SK-N-DZ (cell line): Measurements from ENCODE around the gene NAV2.

Experiments used
- DNase-seq: peaks from one replicate; pipeline ENCODE4 v3.0.0-alpha.2; 2015; ENCODE audit warnings: low spot score

The NAV2 gene

DNA sequence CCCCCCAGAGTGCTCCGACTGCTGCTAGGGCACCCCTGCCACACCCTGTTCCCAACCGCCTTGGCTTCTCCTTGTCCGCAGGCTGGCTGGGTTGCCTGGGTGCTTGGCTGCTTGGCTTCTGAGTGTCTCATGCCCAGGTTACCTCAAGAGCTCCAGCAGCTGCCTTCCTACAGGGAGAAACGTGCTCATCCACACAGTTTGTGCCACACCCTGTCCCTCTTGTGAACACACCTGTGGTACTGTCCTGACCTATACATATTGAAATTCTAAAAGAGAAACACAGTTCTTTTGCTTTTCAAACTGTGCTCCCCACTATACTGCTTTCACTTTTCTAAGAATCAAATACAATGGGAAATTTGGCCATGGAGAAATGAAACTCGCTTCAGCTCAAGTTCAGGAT, 256.2 kb downstream of the NAV2 start:
- no peak for DNase-seq

DNA sequence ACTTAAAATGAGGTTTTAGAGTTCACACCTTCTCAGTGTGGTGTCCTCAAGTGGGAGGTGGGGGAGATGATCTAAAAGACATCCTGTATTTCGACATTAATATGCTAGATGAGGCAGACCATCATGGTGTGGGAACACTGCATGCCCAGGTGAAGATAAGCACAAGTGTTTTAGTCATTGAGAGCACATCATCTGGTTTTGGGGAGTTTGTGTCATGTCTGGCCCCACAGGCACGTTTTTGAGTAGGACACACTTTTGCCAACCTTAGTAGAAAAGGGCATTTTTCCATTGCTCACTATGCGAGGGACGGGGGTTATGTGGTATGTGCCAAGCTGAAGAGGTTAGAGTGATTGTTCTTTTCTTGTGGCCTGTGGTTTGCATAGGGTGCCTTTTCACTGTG, 258.3 kb downstream of the NAV2 start:
- DNase-seq = no peak

DNA sequence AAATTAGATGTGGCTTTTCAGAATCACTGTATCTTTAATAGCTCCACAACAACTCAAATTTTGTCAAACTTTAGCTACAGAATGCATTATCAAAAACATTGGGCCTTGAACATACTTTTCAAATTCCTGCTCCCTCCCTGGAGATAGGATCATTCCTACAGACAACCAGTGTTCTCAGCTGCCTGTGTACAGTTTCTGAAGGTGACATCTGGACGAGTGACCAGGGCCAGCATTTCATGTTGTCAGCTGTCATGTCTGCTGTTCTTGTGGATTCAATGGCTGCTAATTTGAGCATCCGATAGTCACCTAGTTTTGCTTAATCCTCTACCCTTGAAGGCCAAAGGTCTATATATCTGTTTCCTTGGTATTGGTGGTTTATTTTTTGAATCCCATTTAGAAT, 259.5 kb downstream of the NAV2 start:
- no peak for DNase-seq

DNA sequence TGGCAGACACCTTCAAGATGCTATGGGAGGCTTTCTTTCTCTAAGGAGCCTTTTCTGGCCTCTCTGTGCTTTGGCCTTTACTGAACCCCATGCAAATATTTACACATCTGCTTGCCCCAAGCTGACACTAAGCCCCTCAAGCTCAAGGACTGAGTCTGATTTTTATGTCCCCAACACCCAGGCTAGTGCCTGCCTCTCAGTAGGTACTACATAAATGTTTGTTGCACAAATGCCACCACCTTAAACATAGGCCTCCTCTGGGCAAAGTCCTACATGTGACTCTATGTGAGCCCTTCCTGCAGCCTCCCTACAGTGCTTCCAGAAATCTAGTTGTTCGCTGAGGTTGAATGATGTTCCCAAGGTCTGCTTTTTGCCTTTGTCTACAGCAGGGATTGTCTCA, 260.0 kb downstream of the NAV2 start:
- no peak for DNase-seq

DNA sequence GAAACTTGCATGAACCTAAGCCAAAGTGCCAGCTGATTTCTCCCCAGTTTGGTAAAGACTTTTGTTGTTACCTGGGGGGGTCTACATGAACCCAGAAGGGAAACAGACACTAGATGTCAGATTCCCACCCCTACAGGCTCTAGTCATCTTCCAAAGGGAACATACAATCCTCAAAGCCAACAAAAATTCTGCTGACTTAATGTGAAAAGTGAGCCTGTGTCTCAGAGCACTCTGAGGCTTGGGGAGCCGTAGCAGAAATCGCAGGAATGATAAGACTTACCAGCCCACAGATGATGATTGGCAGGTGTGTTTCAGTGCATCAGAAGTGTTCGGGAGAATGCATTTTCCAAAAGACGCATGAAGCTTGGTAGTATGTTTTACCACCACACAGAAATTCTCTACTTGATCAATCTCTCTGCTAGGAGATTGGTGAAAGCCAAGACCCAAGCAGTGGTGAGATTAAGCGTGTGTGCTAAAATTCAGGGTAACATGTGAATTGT, 260.5 kb downstream of the NAV2 start:
- no peak for DNase-seq

DNA sequence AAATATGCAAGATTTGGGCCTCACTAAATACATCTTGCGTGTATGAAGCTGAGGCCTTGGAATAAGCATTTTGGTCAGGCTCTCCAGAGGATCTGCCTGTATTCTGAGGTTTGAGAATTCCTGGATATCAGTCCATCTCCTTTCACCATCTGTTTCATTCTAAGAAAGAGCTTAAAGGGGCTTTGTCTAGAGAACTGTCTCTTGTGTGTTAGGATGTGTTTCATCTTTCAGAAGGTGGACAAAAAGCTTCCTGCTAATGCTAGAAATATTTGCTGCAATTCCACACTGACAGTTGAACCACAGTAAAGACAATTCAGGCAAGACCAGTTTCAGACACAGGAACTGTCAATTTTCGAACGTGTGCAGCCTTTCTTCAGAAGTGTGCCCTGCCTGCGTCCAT, 262.2 kb downstream of the NAV2 start:
- no peak for DNase-seq

DNA sequence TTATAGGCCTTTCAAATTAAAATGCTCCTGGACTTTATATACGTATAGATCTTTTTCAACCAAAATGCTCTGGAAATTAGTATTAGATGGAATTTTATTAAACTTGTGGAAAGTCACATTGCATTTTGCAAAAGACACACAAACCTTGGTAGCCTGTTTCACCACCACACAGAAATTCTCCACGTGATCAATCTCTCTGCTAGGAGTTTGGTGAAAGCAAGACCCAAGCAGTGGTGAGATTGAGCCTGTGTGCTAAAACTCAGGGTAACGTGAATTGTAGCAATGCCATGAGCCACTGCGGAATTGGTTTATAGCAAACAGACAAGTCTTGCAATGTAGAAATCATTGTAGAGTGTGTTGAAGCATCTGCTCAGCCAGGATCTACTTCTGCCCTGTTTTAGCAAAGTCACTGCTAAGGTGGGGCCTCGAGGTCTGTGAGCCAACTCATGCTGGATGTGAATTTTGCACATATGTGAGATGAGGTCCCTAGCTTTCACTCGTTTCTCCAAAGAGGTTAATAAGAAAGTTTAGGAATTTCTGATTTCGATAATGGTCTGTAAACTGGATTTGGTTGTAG, 262.9 kb downstream of the NAV2 start:
- DNase-seq = no peak

DNA sequence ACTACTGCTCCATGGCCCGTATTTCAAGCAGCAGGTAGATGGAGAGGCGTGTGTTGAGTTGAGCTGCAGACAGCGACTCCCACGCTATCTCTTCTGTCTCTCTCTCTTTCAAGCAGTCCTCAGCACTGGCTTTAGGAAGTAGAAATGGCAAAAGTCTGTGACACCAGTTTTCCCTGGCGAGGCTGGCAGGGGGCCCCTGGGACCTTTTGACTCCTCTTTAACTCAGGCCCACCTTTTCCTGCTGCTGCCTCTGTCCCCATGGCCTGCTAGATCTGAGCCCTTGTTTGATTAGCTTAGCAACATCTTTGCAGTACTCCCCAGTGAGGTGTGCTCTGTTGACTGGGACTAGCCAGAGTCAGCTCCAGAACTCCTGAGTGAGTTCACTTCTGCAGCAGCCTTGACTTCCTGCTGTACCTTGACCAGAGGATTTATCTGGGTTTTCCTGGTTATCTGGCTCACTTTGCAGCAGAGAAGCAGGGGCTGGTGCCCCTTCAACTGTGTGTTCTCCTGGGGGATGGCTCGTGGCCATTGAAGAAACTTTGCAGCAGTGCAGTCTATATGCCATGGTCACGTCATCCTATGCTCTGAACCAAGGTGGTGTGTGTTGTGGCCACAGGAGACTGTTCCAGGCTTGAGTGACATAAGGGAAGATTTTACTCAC, 263.8 kb downstream of the NAV2 start:
- DNase-seq = no peak

DNA sequence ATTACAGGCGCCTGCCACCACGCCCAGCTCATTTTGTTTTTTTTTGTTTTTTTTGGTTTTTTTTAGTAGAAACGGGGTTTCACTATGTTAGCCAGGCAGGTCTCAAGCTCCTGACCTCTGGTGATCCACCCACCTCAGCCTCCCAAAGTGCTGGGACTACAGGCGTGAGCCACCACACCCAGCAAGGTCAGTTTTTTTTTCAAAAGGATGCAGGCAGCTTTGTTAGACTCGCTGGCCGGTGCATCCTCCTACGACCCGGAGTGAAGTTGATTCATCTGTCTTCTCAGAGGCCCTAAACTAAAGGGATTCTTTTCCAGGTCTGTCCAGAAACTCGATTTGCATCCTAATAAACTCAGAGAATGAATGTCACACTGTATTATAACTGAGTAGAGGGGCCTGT, 265.3 kb downstream of the NAV2 start:
- no peak for DNase-seq

DNA sequence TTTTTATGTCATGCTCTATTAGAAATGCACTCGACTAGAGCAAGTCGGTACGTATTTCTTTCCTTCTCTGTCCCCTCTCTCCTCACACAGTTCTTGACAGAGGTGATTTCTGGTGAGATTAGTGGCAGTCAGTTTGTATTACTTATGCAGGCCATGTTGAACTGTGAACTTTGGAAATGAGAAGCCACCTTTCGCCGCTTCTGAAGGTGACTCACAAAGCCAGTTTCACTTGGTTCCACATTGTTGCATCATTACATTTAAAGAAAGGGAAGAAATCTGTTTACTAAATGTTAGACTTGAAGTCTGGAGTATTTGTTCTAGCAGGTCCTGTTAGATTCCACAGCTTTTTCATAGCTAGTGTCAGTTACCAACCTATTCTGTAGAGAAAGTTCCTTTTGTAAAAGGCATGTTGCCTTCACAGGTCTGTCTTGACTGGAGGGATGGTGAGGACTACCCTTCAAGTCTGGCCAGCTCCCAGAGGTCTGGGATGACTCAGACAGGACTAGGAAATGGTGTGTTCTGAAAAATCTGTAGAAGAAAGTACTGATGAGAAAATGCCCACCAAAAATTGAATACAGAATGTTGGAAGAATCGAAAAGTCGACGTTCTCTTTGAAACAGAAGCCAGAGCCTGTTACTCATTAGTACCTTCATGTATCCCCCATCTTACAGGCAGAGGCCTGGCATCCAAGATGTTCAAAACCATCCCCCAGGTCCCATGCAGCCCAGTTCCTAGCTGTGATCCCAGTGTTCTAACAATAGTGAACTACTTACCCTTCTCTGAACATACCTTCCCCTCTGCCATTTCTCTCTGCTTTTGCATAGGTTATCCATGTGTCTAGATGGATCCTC, 266.3 kb downstream of the NAV2 start:
- DNase-seq = no peak

DNA sequence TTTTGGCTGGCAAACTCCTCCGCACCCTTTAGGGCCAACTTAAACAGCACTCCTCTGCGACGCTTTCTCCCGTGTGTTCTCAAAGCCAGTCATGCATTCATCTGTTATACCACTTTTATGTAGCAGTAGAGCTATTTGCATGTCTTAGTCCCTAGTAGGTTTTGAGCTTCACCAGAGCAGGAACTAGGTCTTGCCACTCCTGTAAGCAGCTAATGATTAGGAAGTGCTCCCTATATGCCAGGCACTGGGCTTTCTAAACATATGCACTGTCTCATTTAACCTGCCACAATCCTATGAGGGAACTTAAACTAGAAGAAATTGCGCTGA, 266.8 kb downstream of the NAV2 start:
- no peak for DNase-seq

DNA sequence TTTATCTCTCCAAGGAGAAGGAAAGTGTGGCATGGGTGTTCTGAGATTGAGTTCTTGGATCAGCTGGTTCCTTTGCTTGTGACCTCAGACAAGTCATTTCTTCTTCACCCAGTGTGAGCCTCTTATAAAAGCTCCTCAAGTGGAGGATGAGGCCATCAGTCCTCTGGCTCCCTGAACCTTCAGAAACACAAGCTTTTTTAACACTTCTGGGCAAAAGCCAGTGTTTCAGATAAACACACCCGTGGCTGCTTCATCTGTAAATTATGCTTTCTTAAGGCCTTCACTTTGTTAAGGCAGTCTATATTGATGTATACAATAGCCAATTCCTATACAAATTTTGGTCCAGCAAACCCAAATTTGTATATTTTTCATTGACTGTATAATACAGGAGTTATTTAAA, 267.8 kb downstream of the NAV2 start:
- DNase-seq = no peak

DNA sequence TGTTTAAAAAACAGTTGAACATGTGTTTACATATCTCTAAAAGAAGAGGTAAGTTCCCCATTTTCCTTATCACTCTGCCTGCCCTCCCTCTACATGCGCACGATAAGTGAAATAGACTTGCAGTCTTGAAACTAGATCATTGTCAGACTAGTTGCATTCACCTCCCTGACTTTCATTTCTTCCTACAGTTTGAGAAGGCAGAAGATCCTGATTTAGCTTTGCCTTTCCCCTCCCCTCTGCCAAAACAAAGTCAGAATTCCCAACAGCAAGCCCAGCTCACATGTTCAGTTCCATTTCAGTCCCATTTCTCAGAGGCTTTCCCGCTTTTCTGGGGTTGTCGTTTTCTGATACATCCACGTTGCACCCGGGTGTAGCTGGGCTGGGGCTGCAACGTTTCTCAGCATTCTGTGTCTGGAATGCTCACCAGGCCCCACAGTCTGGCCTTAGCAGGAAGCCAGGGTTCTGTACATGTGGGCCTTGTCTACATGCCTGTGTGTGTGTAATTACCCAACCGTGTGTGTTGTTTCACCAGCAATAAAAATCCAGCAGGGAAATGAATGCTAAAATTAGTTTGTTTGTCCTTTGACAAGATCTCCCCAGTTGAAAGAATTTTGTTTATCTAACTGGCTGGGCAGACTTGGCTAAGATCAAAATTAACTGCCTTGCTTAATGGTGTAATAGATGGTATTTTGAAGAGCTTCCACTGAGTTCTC, 268.5 kb downstream of the NAV2 start:
- DNase-seq = no peak

DNA sequence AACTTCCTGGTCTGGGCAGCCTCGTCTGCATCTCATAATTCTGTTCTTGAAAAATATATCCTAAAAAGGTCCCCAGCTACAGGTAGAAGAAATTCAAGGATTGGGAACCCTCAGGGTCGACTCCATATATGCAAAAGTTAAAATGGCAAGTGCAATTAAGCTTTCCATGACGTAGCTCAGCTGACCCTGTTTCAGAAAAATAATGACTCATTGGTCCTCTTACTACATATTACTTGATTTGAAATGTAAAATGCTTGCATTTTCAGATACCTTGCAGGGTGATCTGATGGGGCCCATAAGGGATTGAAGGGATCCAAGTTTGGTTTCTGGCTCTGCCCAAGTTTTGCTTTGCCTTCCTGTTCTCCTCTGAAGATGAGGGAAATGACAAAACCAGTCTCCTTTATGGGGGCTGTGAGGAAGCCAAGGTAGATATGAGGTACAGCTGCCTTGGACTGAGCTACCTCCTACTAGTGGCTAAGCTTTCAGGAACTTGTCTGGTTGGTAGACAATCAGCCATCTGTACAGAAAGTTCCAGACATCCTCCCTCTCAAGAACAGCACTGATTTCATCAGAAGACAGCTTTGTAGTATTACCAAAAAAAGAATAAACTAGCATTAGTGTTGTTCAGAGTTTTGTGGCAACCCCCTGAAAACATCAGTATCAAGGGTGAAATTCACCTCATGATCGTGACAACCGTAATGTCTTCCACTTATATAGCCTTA, 270.3 kb downstream of the NAV2 start:
- DNase-seq = no peak

DNA sequence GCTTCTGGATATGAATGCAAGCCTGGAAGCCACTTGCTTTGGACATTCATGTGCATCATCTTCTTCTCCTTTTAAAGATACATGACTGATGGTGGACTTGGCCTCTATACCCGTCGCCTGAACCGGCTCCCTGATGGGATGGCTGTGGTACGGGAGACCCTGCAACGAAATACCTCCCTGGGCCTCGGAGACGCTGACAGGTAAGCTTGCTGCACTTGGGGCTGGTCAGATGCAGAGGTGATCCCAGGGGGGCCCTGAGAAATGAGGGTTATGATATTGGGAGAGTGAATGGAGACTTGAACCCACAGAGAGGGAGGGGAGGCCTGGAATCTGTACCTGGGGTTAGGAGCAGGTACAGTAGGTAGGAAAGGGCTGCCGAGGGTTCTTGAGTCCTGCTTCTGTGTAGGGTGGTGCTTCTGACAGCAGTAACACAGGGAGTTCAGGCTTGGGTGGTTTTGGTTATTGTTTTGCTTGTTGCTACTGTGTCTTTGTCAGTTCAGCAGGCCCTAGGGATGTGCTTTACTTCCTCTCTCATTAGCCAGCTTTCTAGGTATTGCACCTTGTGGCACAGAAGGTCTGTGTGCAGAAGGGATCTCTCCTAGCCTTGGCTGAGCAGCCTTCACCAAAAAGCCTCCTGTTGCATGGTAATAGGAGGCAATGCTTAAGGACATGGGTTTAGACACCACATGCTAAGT, 271.6 kb downstream of the NAV2 start:
- no peak for DNase-seq

DNA sequence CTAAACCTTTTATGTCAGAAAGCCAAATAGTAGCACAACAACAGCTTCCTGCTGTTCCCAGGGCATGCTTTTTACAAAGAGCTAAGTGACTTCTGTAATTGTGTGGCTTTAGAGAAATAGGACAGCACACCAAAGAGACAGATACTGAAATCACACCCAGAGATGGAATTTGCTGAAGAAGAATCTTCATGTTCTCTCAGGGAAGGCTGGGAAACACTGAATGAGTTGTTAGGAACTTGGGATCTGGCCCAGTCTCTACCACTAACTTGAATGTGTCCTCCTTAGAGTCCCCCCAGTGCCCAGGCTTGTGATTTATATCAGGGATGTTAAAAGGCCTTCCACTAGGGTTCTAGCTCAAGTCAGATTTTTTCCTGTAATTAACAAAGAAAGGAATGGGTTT, 272.5 kb downstream of the NAV2 start:
- DNase-seq = no peak

DNA sequence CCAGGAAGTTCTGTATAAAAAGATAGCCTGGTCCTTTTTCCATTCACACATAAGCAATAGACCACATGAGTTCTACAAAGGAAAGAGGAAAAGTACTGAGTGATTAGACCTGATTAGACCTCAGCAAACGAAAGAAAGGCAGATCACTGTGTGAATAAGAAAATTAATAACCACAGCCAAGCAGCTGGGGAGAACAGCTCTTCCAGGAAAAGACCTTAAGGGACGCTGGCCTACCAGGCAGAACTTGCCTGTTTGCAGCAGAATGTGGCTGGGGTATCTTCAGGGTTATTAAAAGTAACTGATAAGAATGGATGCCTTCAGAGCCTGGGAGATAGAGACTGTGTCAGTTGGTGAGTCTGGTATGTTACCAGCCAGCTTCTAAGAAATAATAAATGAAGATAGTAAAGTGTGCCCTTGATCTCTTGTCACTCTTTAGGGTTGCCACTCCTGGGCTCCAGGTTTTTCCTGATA, 274.7 kb downstream of the NAV2 start:
- DNase-seq = no peak

DNA sequence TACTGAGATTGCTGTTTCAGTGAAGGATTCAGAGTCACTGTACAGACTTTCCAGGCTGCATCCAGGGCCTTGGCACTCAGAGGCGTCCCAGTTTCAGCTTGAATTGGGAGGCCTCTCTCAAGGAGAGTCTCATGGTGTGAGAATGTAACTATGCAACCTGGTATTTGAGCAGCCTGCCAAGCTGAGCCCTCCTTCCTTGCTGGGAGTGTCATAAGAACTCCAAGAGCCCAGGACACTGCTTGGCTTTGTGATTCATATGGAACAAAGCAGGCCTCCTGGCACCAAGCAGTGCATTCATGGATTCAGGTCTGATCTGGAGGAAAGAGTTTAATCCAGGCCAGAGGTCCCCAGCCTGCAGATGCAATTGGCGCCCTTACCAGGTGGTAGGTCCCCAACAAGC, 276.0 kb downstream of the NAV2 start:
- no peak for DNase-seq

DNA sequence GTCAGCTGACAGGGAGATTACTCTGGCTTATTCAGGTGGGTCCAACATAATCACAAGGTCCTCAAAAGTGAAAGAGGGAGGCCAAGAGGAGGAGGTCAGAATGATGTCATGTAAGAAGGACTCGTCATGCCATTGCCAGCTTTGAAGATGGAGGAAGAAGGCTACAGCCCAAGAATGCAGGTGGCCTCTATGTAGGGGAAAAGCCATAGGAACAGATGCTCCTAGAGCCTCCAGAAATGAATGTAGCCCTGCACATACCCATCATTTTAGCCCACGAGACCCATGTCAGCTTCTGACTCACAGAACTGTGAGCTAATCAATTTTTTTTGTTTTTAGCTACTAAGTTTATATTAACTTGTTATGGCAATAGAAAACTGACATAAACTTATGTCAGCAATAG, 276.6 kb downstream of the NAV2 start:
- DNase-seq = no peak

DNA sequence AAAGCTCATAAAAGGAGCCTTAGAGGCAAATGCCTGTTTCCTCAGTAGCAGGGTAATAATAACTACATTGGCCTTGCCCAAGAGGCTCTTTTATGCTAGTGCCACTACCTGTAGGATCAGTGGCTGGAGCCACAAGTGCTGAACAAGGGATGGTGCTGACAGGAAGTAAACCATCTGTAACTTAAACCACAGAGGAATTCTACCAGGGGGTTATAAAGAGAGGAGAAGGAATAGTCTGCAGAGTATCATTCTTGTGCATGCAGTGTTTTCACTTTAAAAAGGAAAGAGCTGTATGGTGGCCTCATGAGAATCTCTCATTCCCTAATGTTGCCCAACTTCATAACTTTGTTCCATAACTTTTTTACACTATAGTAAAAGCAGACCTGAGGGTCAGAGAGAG, 279.5 kb downstream of the NAV2 start:
- DNase-seq = no peak

DNA sequence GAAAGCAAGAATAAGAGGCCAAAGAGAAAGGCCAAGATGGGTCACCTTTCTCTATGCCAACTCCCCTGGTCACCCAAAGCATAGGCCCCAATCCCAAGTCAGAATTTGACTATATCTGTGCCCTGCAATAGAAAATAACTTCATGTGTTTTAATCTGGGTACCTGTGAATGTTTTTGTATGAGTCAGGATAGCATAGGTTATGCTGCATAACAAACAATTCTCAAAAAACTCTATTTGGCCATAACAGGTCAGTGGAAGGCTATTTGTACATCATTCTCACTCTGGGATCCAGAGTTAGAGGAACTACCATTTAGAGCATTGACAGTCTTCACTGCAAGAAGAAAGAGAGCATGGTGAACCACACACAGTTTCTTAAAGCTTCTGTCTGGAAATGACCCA, 280.4 kb downstream of the NAV2 start:
- no peak for DNase-seq
